Measurements from ENCODE around the gene BPIFA2. TPM values are rescaled to one million over a fixed set of nuclear protein-coding genes. Genes with fewer than 3 reads are reported as not detected.

BPIFA2 gene
- polyA plus RNA-seq, 1 donor from 2014 or later = not detected

DNA sequence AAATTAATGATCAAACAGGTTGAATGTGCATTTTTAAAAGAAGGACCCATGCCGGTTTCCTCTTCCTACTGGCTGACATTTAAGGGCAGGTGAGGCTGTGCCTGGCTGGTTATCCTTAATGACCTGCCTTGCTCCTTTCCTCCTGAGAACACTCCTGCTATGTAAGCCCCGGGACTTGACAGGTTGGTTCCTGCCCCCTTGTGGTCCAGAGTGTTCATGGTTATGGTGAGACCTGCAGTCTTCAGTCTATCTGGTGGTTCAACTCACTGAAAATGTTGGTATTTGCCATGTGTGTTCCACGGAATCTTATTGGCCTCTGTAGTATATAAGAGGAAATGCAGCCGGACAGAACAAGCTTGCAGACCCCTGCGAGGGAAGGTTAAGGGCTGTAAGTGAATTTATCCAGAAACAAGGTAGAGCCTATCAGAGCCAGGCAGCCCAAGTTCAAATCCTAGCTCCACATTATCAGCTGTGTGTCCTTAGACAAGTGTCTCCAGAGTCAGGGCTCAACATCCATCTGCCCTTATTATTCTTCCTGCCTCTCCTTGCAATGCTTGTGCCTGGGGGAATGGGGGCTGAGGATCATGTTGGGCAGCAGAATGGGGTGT lies 44.0 kb downstream of the BPIFA2 start:
- H2AFZ ChIP-seq (ENCODE audit: low read depth, low read length) = no peak overlapping the region
- peaks cover 16% of the 10 kb centered on the region for H3K27me3 ChIP-seq (ENCODE audit: insufficient read depth, low read depth, low read length)
- TF ChIP-seq EZH2 (IDR thresholded peaks at IDR 0.05; ENCODE audit: borderline replicate concordance, insufficient read depth, low read length, poor library complexity, severe bottlenecking) (no peak), TAF1 (IDR thresholded peaks at IDR 0.05; ENCODE audit: low read depth) (no peak), SMC3 (conservative IDR thresholded peaks at IDR 0.05; ENCODE audit: poor library complexity) (peak; percentile 61), MXI1 (conservative IDR thresholded peaks at IDR 0.05; ENCODE audit: poor library complexity, severe bottlenecking) (no peak), RAD21 (conservative IDR thresholded peaks at IDR 0.05) (peak; percentile 59), POLR2AphosphoS5 (IDR thresholded peaks at IDR 0.05) (no peak)
- TF ChIP-seq, protein P1, sequence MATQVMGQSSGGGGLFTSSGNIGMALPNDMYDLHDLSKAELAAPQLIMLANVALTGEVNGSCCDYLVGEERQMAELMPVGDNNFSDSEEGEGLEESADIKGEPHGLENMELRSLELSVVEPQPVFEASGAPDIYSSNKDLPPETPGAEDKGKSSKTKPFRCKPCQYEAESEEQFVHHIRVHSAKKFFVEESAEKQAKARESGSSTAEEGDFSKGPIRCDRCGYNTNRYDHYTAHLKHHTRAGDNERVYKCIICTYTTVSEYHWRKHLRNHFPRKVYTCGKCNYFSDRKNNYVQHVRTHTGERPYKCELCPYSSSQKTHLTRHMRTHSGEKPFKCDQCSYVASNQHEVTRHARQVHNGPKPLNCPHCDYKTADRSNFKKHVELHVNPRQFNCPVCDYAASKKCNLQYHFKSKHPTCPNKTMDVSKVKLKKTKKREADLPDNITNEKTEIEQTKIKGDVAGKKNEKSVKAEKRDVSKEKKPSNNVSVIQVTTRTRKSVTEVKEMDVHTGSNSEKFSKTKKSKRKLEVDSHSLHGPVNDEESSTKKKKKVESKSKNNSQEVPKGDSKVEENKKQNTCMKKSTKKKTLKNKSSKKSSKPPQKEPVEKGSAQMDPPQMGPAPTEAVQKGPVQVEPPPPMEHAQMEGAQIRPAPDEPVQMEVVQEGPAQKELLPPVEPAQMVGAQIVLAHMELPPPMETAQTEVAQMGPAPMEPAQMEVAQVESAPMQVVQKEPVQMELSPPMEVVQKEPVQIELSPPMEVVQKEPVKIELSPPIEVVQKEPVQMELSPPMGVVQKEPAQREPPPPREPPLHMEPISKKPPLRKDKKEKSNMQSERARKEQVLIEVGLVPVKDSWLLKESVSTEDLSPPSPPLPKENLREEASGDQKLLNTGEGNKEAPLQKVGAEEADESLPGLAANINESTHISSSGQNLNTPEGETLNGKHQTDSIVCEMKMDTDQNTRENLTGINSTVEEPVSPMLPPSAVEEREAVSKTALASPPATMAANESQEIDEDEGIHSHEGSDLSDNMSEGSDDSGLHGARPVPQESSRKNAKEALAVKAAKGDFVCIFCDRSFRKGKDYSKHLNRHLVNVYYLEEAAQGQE (IDR thresholded peaks at IDR 0.05; ENCODE audit: borderline replicate concordance) = no peak
- TF ChIP-seq, protein P2, sequence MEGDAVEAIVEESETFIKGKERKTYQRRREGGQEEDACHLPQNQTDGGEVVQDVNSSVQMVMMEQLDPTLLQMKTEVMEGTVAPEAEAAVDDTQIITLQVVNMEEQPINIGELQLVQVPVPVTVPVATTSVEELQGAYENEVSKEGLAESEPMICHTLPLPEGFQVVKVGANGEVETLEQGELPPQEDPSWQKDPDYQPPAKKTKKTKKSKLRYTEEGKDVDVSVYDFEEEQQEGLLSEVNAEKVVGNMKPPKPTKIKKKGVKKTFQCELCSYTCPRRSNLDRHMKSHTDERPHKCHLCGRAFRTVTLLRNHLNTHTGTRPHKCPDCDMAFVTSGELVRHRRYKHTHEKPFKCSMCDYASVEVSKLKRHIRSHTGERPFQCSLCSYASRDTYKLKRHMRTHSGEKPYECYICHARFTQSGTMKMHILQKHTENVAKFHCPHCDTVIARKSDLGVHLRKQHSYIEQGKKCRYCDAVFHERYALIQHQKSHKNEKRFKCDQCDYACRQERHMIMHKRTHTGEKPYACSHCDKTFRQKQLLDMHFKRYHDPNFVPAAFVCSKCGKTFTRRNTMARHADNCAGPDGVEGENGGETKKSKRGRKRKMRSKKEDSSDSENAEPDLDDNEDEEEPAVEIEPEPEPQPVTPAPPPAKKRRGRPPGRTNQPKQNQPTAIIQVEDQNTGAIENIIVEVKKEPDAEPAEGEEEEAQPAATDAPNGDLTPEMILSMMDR (IDR thresholded peaks at IDR 0.05; ENCODE audit: poor library complexity, severe bottlenecking) = peak; percentile 66

DNA sequence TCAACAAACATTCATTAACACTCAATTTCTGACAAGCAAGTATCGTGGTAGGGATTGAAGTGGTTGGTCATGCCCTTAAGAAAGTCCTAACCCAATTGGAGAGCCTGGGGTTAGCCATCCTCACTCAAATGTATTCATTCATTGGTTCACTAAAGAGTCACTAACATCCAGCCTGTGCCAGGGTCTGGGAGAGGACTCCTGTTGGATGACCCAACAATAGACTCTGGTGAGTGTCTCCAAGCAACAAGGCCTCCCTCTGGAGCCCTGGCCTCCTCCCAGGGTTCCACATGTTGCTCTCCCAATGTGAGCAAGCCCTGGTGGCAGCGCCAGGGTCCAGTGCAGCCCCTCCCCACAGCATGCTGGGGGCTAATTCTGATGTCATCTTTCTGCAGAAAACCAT lies 49.1 kb downstream of the BPIFA2 start, which contains the start of gene BPIFA3:
Gene BPIFA3 (plus strand): TSS at position 301 of the 400 bp plus-strand sequence. CDS start 185 bp downstream, outside the sequence.
- H3F3A ChIP-seq (ENCODE audit: insufficient read depth, low read length, poor library complexity, severe bottlenecking) = no peaks in the 10 kb centered on the region
- no peaks in the 10 kb centered on the region for H4K20me1 ChIP-seq (ENCODE audit: insufficient read depth)
- no peak within 1 kb of the TSS for H3K4me3 ChIP-seq (ENCODE audit: low read length)
- no peaks in the 10 kb centered on the region for H3K27me3 ChIP-seq (ENCODE audit: insufficient read depth, low read depth, low read length)
- H3K9ac ChIP-seq (ENCODE audit: low read length) = no peak within 1 kb of the TSS
- H3K9me2 ChIP-seq (ENCODE audit: insufficient read depth, low read length) = no peaks in the 10 kb centered on the region
- H2AFZ ChIP-seq (ENCODE audit: low read depth, low read length) = no peak within 1 kb of the TSS
- no peaks in the 10 kb centered on the region for H3K79me2 ChIP-seq (replicated peaks; ENCODE audit: insufficient read depth, low read length)
- H3K4me2 ChIP-seq (ENCODE audit: low read length) = no peak within 1 kb of the TSS
- H3K9me3 ChIP-seq (ENCODE audit: low read length) = no peaks in the 10 kb centered on the region
- TF ChIP-seq EP300 (conservative IDR thresholded peaks at IDR 0.05; ENCODE audit: poor library complexity, severe bottlenecking) (no peak), EZH2 (IDR thresholded peaks at IDR 0.05; ENCODE audit: borderline replicate concordance, insufficient read depth, low read length, poor library complexity, severe bottlenecking) (no peak), RAD21 (conservative IDR thresholded peaks at IDR 0.05) (no peak), MXI1 (conservative IDR thresholded peaks at IDR 0.05; ENCODE audit: poor library complexity, severe bottlenecking) (no peak), TAF1 (IDR thresholded peaks at IDR 0.05; ENCODE audit: low read depth) (no peak), SMC3 (conservative IDR thresholded peaks at IDR 0.05; ENCODE audit: poor library complexity) (no peak), POLR2AphosphoS5 (IDR thresholded peaks at IDR 0.05) (no peak)
- TF ChIP-seq, protein P2 (IDR thresholded peaks at IDR 0.05; ENCODE audit: poor library complexity, severe bottlenecking) = no peak
- TF ChIP-seq, protein P1 (IDR thresholded peaks at IDR 0.05; ENCODE audit: borderline replicate concordance) = no peak
- H3K36me3 ChIP-seq (ENCODE audit: insufficient read depth, low read length) = no peaks in the 10 kb centered on the region
- H3K27ac ChIP-seq (ENCODE audit: low read length) = no peak within 1 kb of the TSS

More for the DNA sequence above, 44.0 kb downstream of the BPIFA2 start:
- Histone ChIP-seq H3K27ac (ENCODE audit: low read length) (no peak overlapping the region), H3K4me3 (ENCODE audit: low read length) (no peak overlapping the region), H3K9me3 (ENCODE audit: low read length) (no peaks in the 10 kb centered on the region), H3K9ac (ENCODE audit: low read length) (no peak overlapping the region), H3F3A (ENCODE audit: insufficient read depth, low read length, poor library complexity, severe bottlenecking) (no peaks in the 10 kb centered on the region), H3K9me2 (ENCODE audit: insufficient read depth, low read length) (no peaks in the 10 kb centered on the region), H3K4me2 (ENCODE audit: low read length) (no peak overlapping the region), H3K79me2 (replicated peaks; ENCODE audit: insufficient read depth, low read length) (no peaks in the 10 kb centered on the region), H4K20me1 (ENCODE audit: insufficient read depth) (no peaks in the 10 kb centered on the region), H3K36me3 (ENCODE audit: insufficient read depth, low read length) (no peaks in the 10 kb centered on the region)
